Measurements from ENCODE around the gene RRP12. TPM values are rescaled to one million over a fixed set of nuclear protein-coding genes. Genes with fewer than 3 reads are reported as not detected.
A peak's percentile ranks its signal among the peaks of the same experiment; 100 is the strongest.
"Not testable (repeated sequence)": the region's sequence is repeated elsewhere in the genome, so short reads cannot be mapped to it uniquely, and the experiment has no call there.

Gene RRP12
- total RNA-seq, 1 experiment from 2014 or later = 34.4 TPM

- Histone ChIP-seq H3K4me2 (ENCODE audit: low read length) (peak within 1 kb of the TSS; percentile 92), H3K4me3 (ENCODE audit: low read length) (peak within 1 kb of the TSS; percentile 96), H3K4me1 (ENCODE audit: insufficient read depth, low read length) (peaks cover 15% of the 10 kb centered on the region), H3F3A (ENCODE audit: low read length, unreplicated experiment) (no peaks in the 10 kb centered on the region), H3K9me3 (ENCODE audit: low read length) (no peaks in the 10 kb centered on the region), H3K79me2 (ENCODE audit: low read length) (peaks cover 54% of the 10 kb centered on the region), H3K27ac (ENCODE audit: low read length) (peak within 1 kb of the TSS; percentile 33), H2AFZ (ENCODE audit: low read length) (peak within 1 kb of the TSS; percentile 91), H3K27me3 (ENCODE audit: low read length) (no peaks in the 10 kb centered on the region), H4K20me1 (ENCODE audit: low read length) (peaks cover 25% of the 10 kb centered on the region), H3K9me2 (replicated peaks; ENCODE audit: low read length) (no peaks in the 10 kb centered on the region), H3K36me3 (ENCODE audit: low read depth, low read length) (peaks cover 30% of the 10 kb centered on the region), H3K9ac (ENCODE audit: low read length) (peak within 1 kb of the TSS; percentile 95)
- TF ChIP-seq, protein P1, sequence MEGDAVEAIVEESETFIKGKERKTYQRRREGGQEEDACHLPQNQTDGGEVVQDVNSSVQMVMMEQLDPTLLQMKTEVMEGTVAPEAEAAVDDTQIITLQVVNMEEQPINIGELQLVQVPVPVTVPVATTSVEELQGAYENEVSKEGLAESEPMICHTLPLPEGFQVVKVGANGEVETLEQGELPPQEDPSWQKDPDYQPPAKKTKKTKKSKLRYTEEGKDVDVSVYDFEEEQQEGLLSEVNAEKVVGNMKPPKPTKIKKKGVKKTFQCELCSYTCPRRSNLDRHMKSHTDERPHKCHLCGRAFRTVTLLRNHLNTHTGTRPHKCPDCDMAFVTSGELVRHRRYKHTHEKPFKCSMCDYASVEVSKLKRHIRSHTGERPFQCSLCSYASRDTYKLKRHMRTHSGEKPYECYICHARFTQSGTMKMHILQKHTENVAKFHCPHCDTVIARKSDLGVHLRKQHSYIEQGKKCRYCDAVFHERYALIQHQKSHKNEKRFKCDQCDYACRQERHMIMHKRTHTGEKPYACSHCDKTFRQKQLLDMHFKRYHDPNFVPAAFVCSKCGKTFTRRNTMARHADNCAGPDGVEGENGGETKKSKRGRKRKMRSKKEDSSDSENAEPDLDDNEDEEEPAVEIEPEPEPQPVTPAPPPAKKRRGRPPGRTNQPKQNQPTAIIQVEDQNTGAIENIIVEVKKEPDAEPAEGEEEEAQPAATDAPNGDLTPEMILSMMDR (conservative IDR thresholded peaks at IDR 0.05; ENCODE audit: low read depth, low read length) = peak; percentile 50
- no peak for TF ChIP-seq EZH2phosphoT487 (IDR thresholded peaks at IDR 0.05; ENCODE audit: borderline replicate concordance, low read length)
- TSS peak; percentile 49 for BruUV-seq (replicated peaks)
- intact Hi-C loops (cut with micrococcal nuclease) = loop anchor here (2.0 kb wide), 1 partner anchor 19 kb away; no protein-coding TSS in a partner anchor
- CTCF ChIA-PET = interaction anchor here (0.7 kb wide), 1 partner anchor 89 kb away, joined by 3 read pairs; no protein-coding TSS in a partner anchor
- ATAC-seq = peak; percentile 84
- DNase-seq = peak; percentile 94
- POLR2A ChIA-PET (ENCODE audit: unreplicated experiment) = no interaction called here
These were observed 25.0 kb upstream of the RRP12 start, which contains the start of gene PGAM1 for GRCh38 chr10:97425964-97426775. Gene PGAM1, plus strand, starts transcription at chr10:97426191. Its CDS starts 117 bp downstream, at chr10:97426308.

GRCh38 chr10:97423757-97424098 lies 22.6 kb upstream of the RRP12 start:
- ATAC-seq; POLR2A ChIA-PET (ENCODE audit: unreplicated experiment); H3K9me3 ChIP-seq (ENCODE audit: low read length); H3K9me2 ChIP-seq (replicated peaks; ENCODE audit: low read length); CTCF ChIA-PET; H3K27me3 ChIP-seq (ENCODE audit: low read length); BruUV-seq (replicated peaks); H3K9ac ChIP-seq (ENCODE audit: low read length); H3F3A ChIP-seq (ENCODE audit: low read length, unreplicated experiment); H2AFZ ChIP-seq (ENCODE audit: low read length); intact Hi-C loops (cut with micrococcal nuclease); H3K4me3 ChIP-seq (ENCODE audit: low read length); DNase-seq: not testable (repeated sequence)
- 0 out of 2 replicates have a peak overlapping the region, but pooled peaks have one; percentile 29 for H3K4me2 ChIP-seq (ENCODE audit: low read length)
- peaks cover 17% of the 10 kb centered on the region for H4K20me1 ChIP-seq (ENCODE audit: low read length)
- peaks cover 13% of the 10 kb centered on the region for H3K36me3 ChIP-seq (ENCODE audit: low read depth, low read length)
- H3K4me1 ChIP-seq (ENCODE audit: insufficient read depth, low read length) = peaks cover 14% of the 10 kb centered on the region
- H3K27ac ChIP-seq (ENCODE audit: low read length) = peak overlapping the region; percentile 85; the same call in 1 of the 2 replicates
- peaks cover 34% of the 10 kb centered on the region for H3K79me2 ChIP-seq (ENCODE audit: low read length)

GRCh38 chr10:97416565-97416964 lies 15.4 kb upstream of the RRP12 start:
- no peak for ATAC-seq
- no peak overlapping the region for H3K27ac ChIP-seq (ENCODE audit: low read length)
- H3K4me2 ChIP-seq (ENCODE audit: low read length) = no peak overlapping the region

More at GRCh38 chr10:97416565-97416964, 15.4 kb upstream of the RRP12 start:
- intact Hi-C loops (cut with micrococcal nuclease) = no loop called here
- no peaks in the 10 kb centered on the region for H3K79me2 ChIP-seq (ENCODE audit: low read length)
- peaks cover 3% of the 10 kb centered on the region; the same call in 1 of the 2 replicates for H3K4me1 ChIP-seq (ENCODE audit: insufficient read depth, low read length)
- no peaks in the 10 kb centered on the region for H4K20me1 ChIP-seq (ENCODE audit: low read length)
- no peak overlapping the region for H3K9ac ChIP-seq (ENCODE audit: low read length)
- no peaks in the 10 kb centered on the region for H3K36me3 ChIP-seq (ENCODE audit: low read depth, low read length)
- H2AFZ ChIP-seq (ENCODE audit: low read length) = no peak overlapping the region
- no peak for DNase-seq
- H3K9me3 ChIP-seq (ENCODE audit: low read length) = no peaks in the 10 kb centered on the region
- no peak overlapping the region for H3K4me3 ChIP-seq (ENCODE audit: low read length)
- no peaks in the 10 kb centered on the region for H3K9me2 ChIP-seq (replicated peaks; ENCODE audit: low read length)
- TF ChIP-seq EZH2 (IDR thresholded peaks at IDR 0.05; ENCODE audit: low read length, unreplicated experiment) (no peak), EZH2phosphoT487 (IDR thresholded peaks at IDR 0.05; ENCODE audit: borderline replicate concordance, low read length) (no peak)
- TF ChIP-seq, protein P1 (conservative IDR thresholded peaks at IDR 0.05; ENCODE audit: low read depth, low read length) = no peak
- no peaks in the 10 kb centered on the region for H3K27me3 ChIP-seq (ENCODE audit: low read length)
- BruUV-seq (replicated peaks) = no TSS peak
- ChIA-PET POLR2A (ENCODE audit: unreplicated experiment) (no interaction called here), CTCF (no interaction called here)
- H3F3A ChIP-seq (ENCODE audit: low read length, unreplicated experiment) = no peaks in the 10 kb centered on the region

All from PC-3 (cell line).